ENCODE data around the gene TMEM89. TPM values are rescaled to one million over a fixed set of nuclear protein-coding genes. Genes with fewer than 3 reads are reported as not detected.

Gene TMEM89
- total RNA-seq, 1 donor from 2014 or later, result 0.51 TPM

GRCh38 chr3:48662145-48662752 lies 40.7 kb upstream of the TMEM89 start:
- no peak for TF ChIP-seq CTCF (conservative IDR thresholded peaks at IDR 0.05)
- peaks cover 26% of the 10 kb centered on the region for H3K36me3 Mint-ChIP-seq (ENCODE audit: low read depth)
- peak overlapping the region; percentile 88 for H3K4me3 Mint-ChIP-seq
- no peak overlapping the region for H3K27ac Mint-ChIP-seq (ENCODE audit: unreplicated experiment)
- peaks cover 31% of the 10 kb centered on the region for H3K4me1 Mint-ChIP-seq
- peak; percentile 16 for DNase-seq (ENCODE audit: low read depth, low spot score)
- H3K9me3 Mint-ChIP-seq, result peaks cover 2% of the 10 kb centered on the region
- H3K27me3 Mint-ChIP-seq (ENCODE audit: low read depth), result peaks cover 7% of the 10 kb centered on the region

- Mint-ChIP-seq H3K4me3 (peak overlapping the region; percentile 88), H3K36me3 (ENCODE audit: low read depth) (peaks cover 26% of the 10 kb centered on the region), H3K4me1 (peaks cover 31% of the 10 kb centered on the region), H3K27ac (ENCODE audit: unreplicated experiment) (no peak overlapping the region), H3K27me3 (ENCODE audit: low read depth) (peaks cover 7% of the 10 kb centered on the region), H3K9me3 (peaks cover 2% of the 10 kb centered on the region)
- TF ChIP-seq CTCF (conservative IDR thresholded peaks at IDR 0.05), result no peak
- peak; percentile 92 for DNase-seq (ENCODE audit: low read depth, low spot score)
These were observed 40.1 kb upstream of the TMEM89 start for GRCh38 chr3:48661501-48662144.

- Mint-ChIP-seq H3K4me3 (peak overlapping the region; percentile 85), H3K4me1 (peaks cover 31% of the 10 kb centered on the region), H3K27me3 (ENCODE audit: low read depth) (peaks cover 7% of the 10 kb centered on the region), H3K9me3 (peaks cover 2% of the 10 kb centered on the region), H3K27ac (ENCODE audit: unreplicated experiment) (no peak overlapping the region), H3K36me3 (ENCODE audit: low read depth) (peaks cover 26% of the 10 kb centered on the region)
- no peak for TF ChIP-seq CTCF (conservative IDR thresholded peaks at IDR 0.05)
- no peak for DNase-seq (ENCODE audit: low read depth, low spot score)
These were observed 39.3 kb upstream of the TMEM89 start for GRCh38 chr3:48660800-48661400.

GRCh38 chr3:48656841-48657281 lies 35.3 kb upstream of the TMEM89 start:
- Mint-ChIP-seq H3K27me3 (ENCODE audit: low read depth) (no peaks in the 10 kb centered on the region), H3K27ac (ENCODE audit: unreplicated experiment) (no peak overlapping the region), H3K36me3 (ENCODE audit: low read depth) (peaks cover 30% of the 10 kb centered on the region), H3K9me3 (no peaks in the 10 kb centered on the region), H3K4me3 (peak overlapping the region; percentile 12), H3K4me1 (peaks cover 15% of the 10 kb centered on the region)
- no peak for TF ChIP-seq CTCF (conservative IDR thresholded peaks at IDR 0.05)
- no peak for DNase-seq (ENCODE audit: low read depth, low spot score)

- no peaks in the 10 kb centered on the region for H3K9me3 Mint-ChIP-seq
- peak overlapping the region; percentile 12 for H3K4me3 Mint-ChIP-seq
- peaks cover 30% of the 10 kb centered on the region for H3K36me3 Mint-ChIP-seq (ENCODE audit: low read depth)
- H3K27ac Mint-ChIP-seq (ENCODE audit: unreplicated experiment), result peak overlapping the region; percentile 27
- DNase-seq (ENCODE audit: low read depth, low spot score), result peak; percentile 82
- TF ChIP-seq CTCF (conservative IDR thresholded peaks at IDR 0.05), result peak; percentile 77
- H3K27me3 Mint-ChIP-seq (ENCODE audit: low read depth), result no peaks in the 10 kb centered on the region
- H3K4me1 Mint-ChIP-seq, result peaks cover 13% of the 10 kb centered on the region
These were observed 34.7 kb upstream of the TMEM89 start for GRCh38 chr3:48656061-48656840.
